HFF-Myc (cell line): ENCODE data around the gene PTGR3.

ENCODE experiments used
- DNase-seq: peaks from one replicate; pipeline ENCODE4 v3.0.0-alpha.2; 2011; ENCODE audit warnings: low read depth; ENCODE audit errors: extremely low read depth
- H3K4me3 ChIP-seq: replicated peaks from 2 replicates; pipeline ENCODE4 v1.5.1; 2011; ENCODE audit warnings: low read depth, mild to moderate bottlenecking, control low read depth, low read length
- TF ChIP-seq, protein P1 (sequence below): IDR thresholded peaks from 2 replicates; pipeline ENCODE4 v1.5.1; 2012; ENCODE audit warnings: mild to moderate bottlenecking, low read depth, low read length, control low read depth; ENCODE audit errors: missing control alignments

PTGR3 gene

DNA sequence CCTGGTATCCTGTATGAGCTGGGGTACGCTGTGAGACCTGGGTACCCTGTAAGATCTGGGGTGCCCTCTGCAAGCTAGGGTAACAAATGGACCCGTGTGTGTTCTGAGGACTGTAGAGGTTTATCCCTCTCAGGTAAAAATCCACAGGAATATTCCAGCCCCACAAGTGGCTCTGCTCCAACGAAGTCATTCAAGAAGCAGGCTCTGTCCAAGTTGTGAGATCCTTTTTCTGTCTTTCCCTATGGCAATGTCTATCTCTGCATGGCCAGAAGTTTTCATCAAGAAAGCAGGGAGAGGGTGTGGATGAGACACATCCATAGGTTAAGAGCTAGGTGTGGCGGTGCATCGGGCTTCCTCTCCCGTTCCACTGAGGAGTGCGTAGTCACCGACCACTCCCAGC, 43.0 kb downstream of the PTGR3 start:
- TF ChIP-seq, protein P1, sequence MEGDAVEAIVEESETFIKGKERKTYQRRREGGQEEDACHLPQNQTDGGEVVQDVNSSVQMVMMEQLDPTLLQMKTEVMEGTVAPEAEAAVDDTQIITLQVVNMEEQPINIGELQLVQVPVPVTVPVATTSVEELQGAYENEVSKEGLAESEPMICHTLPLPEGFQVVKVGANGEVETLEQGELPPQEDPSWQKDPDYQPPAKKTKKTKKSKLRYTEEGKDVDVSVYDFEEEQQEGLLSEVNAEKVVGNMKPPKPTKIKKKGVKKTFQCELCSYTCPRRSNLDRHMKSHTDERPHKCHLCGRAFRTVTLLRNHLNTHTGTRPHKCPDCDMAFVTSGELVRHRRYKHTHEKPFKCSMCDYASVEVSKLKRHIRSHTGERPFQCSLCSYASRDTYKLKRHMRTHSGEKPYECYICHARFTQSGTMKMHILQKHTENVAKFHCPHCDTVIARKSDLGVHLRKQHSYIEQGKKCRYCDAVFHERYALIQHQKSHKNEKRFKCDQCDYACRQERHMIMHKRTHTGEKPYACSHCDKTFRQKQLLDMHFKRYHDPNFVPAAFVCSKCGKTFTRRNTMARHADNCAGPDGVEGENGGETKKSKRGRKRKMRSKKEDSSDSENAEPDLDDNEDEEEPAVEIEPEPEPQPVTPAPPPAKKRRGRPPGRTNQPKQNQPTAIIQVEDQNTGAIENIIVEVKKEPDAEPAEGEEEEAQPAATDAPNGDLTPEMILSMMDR: no peak
- no peak for DNase-seq
- no peak overlapping the region for H3K4me3 ChIP-seq

DNA sequence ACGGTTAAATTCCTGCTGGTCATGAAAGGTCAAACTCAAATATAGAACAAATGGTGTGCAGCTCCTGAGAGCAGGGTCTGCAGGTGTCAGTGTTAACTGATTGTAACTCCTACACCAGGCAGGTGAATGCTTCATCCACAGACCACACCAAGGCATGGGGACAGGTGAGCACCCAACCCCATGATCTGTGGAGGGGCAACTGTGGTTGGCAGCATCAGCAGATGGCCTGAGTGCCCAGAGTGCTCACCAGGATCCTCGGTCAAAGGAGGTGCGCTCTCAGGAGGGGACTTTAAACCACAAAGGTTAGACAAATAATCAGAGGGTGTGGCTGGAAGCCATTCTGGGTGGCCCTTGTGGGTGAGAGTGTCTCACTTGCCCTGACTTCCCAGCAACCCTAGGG, 44.5 kb downstream of the PTGR3 start:
- DNase-seq: no peak
- TF ChIP-seq, protein P1: no peak
- no peak overlapping the region for H3K4me3 ChIP-seq

DNA sequence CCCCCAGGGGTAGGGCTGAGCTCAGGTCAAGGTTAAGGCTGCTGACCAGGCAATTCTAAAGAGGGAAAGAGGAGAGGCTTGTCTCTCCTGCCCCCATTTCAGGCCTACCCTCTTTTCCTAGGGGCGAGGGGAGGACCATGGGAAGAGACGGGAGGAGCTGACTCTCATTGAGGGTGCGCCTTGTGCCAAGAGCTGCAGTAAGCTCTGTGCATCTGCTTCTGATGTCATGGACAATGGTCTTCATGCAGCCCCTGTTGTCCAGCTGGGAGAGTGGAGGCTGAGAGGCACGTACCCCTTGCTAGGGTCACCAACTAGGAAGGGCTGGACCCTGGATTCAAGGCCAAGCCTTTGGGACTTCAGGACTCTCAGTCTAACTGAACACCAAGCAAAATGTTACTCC, 45.2 kb downstream of the PTGR3 start:
- H3K4me3 ChIP-seq: no peak overlapping the region
- TF ChIP-seq, protein P1: no peak
- no peak for DNase-seq

DNA sequence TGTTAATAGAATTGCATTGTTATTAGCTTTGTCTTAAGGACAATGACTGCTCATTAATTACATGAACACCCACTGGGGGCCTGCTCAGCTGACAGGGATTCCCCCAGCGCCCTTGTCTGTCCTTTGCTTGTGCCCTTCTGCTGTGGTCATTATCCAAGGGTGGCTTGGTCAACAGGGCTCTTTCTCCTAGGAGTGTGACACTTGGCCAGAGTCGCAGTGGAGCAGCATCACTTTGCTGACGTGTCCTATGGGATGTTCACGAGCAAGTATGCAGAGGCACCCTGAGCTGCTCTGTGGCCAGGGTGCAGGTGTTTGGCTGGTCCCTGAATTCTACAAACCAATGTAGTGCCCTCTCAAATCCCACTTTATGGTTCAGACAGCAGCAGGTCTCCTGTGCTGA, 46.0 kb downstream of the PTGR3 start:
- no peak for DNase-seq
- TF ChIP-seq, protein P1: no peak
- H3K4me3 ChIP-seq: no peak overlapping the region

- H3K4me3 ChIP-seq: no peak overlapping the region
- TF ChIP-seq, protein P1: no peak
- no peak for DNase-seq
Measured at GRCh38 chr18:75162467-75162866, 46.5 kb downstream of the PTGR3 start.

- TF ChIP-seq, protein P1: no peak
- no peak for DNase-seq
- no peak overlapping the region for H3K4me3 ChIP-seq
Measured at GRCh38 chr18:75161256-75162028, 47.5 kb downstream of the PTGR3 start.

DNA sequence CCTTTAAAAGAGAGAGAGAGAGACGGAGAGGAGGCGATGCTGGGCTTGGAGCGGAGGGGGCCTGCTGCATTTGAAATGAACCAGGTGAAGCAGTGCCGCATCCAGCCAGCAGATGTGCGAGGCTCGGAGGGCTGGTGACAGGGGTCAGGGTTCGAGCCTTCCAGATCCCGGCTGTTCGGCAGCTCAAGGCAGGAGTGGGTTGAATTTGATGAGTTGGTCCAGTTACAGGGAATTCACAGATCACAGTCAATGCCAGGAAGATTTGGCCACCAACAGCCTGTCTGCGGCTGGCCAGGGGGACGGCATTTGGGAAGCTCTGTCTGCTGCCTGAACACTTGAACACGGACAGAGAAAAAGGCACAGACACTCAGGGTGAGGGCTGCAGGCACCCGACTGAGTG, 48.6 kb downstream of the PTGR3 start:
- H3K4me3 ChIP-seq: no peak overlapping the region
- DNase-seq: no peak
- TF ChIP-seq, protein P1: no peak
